Ectodermal cell (in vitro differentiated cells): ENCODE data around the gene ABI3BP.

ENCODE experiments used
- H3K27ac ChIP-seq: 2 replicates; pipeline ENCODE4 v1.7.0; 2013; ENCODE audit warnings: mild to moderate bottlenecking, low read depth, low read length; ENCODE audit not compliant: insufficient read depth, poor library complexity, severe bottlenecking
- H3K27me3 ChIP-seq: 2 replicates; pipeline ENCODE4 v1.7.0; 2013; ENCODE audit warnings: mild to moderate bottlenecking, low read length; ENCODE audit not compliant: insufficient read depth, control insufficient read depth, poor library complexity, severe bottlenecking
- H3K36me3 ChIP-seq: one replicate; pipeline ENCODE4 v1.7.0; 2013; ENCODE audit warnings: low read length; ENCODE audit not compliant: control insufficient read depth, insufficient read depth
- H3K4me1 ChIP-seq: one replicate; pipeline ENCODE4 v1.7.0; 2013; ENCODE audit warnings: low read length; ENCODE audit not compliant: control insufficient read depth, insufficient read depth
- H3K4me3 ChIP-seq: 2 replicates; pipeline ENCODE4 v1.7.0; 2013; ENCODE audit warnings: low read depth, low read length, control low read depth; ENCODE audit not compliant: insufficient read depth
- H3K9me3 ChIP-seq: 2 replicates; pipeline ENCODE4 v1.7.0; 2013; ENCODE audit warnings: mild to moderate bottlenecking, low read length, moderate library complexity; ENCODE audit not compliant: control insufficient read depth
- WGBS, 2 experiments: methylation state at CpG; one replicate each; pipeline ENCODE4 v1.1.7; 2013; ENCODE audit warnings: missing lambda C conversion rate in 2 of 2; 5-methylcytosine and 5-hydroxymethylcytosine counted together

The ABI3BP gene

DNA sequence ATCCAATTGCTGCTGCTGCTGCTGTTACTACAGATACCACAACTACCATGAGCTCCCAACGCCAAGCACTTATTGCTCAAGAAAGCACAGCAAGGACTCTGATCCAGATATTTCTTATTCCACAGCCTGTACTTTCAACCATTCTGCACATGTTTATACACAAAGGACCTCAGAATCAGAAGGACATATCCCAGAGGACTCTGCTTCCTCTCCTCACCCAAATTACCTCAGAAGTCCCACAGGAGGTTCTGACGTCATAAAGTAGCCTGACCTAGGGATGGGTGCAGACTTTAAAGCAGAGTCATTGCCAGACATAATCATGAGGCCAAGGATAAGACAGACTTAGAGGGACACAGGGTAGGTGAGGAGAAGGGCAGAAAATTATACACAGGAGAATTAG lies 115.9 kb downstream of the ABI3BP start:
- Histone ChIP-seq H3K4me3 (no peak overlapping the region), H3K27me3 (no peaks in the 10 kb centered on the region), H3K4me1 (no peaks in the 10 kb centered on the region), H3K36me3 (no peaks in the 10 kb centered on the region), H3K27ac (no peak overlapping the region), H3K9me3 (no peaks in the 10 kb centered on the region)
- WGBS, 2 experiments: 90 to 97% methylated on average over 2 of the region's 2 CpGs

DNA sequence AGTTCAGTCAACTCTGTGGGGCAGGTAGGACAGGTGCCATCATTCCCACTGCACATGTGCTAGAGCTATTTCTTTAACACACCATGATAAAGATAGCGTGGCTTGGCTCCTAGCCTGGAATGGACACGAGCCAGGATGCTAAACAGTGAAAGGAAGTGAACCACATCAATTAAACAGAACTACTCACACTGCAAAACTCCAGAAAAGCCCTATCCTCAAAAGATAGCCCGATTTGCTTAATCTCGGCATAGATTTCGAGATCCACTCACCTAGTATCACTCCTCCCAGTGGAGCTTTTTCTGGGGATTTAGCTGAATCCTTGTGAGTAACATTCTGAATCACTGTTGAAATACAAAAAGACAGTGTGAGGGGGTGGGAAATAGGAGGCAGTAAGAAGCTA lies 118.0 kb downstream of the ABI3BP start:
- WGBS, 2 experiments: 91 to 99% methylated on average over 5 of the region's 5 CpGs
- no peaks in the 10 kb centered on the region for H3K4me1 ChIP-seq
- H3K36me3 ChIP-seq: no peaks in the 10 kb centered on the region
- no peaks in the 10 kb centered on the region for H3K27me3 ChIP-seq
- H3K27ac ChIP-seq: no peak overlapping the region
- no peaks in the 10 kb centered on the region for H3K9me3 ChIP-seq
- no peak overlapping the region for H3K4me3 ChIP-seq

DNA sequence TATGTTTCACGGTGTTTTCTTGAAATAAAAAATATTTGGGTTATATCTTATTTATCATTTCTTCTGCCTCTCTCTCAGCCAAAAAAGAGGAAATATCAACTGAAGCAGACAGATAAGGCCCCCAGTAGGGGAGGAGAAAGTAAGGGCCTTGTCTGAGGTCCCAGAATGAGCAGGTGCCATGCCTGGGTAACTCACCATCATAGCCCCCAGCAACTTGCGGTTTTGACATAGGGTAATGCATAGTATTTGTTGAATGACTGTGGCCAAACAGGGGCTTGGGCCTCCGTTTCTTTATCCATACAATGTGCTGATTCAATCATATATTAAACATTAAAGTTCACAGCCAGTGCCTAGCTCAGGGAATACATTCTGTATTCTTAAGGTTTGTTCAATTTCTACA lies 119.6 kb downstream of the ABI3BP start:
- Histone ChIP-seq H3K4me1 (no peaks in the 10 kb centered on the region), H3K27me3 (no peaks in the 10 kb centered on the region), H3K9me3 (no peaks in the 10 kb centered on the region), H3K36me3 (no peaks in the 10 kb centered on the region), H3K4me3 (no peak overlapping the region), H3K27ac (no peak overlapping the region)
- 79 to 97% methylated on average over 2 to 3 of the region's 3 CpGs for WGBS, 2 experiments

DNA sequence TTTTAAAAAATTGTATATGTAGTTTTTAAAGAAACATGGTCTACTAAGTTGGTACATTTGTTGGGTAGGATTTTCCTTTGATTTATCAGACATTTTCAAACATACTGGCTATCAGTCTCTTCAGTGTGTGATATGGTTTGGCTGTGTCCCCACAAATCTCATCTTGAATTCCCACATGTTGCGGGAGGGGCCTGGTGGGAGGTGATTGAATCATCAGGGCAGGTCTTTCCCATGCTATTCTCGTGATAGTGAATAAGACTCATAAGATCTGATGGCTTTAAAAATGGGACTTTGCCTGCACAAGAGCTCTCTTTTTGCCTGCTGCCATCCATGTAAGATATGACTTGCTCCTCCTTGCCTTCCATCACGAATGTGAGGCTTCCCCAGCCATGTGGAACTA lies 121.9 kb downstream of the ABI3BP start:
- H3K27ac ChIP-seq: no peak overlapping the region
- no peaks in the 10 kb centered on the region for H3K4me1 ChIP-seq
- no peaks in the 10 kb centered on the region for H3K27me3 ChIP-seq
- 79 to 84% methylated on average over 3 of the region's 3 CpGs for WGBS, 2 experiments
- H3K9me3 ChIP-seq: no peaks in the 10 kb centered on the region
- no peaks in the 10 kb centered on the region for H3K36me3 ChIP-seq
- H3K4me3 ChIP-seq: no peak overlapping the region

DNA sequence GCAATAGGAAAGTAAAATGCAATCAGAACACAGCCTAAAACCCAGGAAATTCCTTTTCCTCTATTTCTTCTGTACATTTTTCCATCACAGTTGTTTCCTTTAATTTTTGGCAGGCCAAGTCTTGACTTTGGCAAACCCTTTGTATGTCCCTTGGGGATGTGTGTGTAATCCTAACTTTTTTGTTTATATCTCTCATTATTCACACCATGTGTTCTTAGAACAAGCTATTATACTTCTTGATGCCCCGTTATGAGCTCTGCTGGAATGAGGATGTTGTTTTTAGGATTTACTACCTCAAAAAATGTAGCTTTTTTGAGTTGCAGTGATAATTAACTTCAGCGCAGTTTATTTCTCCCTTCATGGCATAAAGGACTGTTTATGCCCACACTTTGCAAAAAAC lies 123.4 kb downstream of the ABI3BP start:
- H3K36me3 ChIP-seq: no peaks in the 10 kb centered on the region
- WGBS, 2 experiments: 97 to 100% methylated on average over 1 to 2 of the region's 2 CpGs
- no peak overlapping the region for H3K4me3 ChIP-seq
- no peak overlapping the region for H3K27ac ChIP-seq
- no peaks in the 10 kb centered on the region for H3K4me1 ChIP-seq
- no peaks in the 10 kb centered on the region for H3K9me3 ChIP-seq
- no peaks in the 10 kb centered on the region for H3K27me3 ChIP-seq

DNA sequence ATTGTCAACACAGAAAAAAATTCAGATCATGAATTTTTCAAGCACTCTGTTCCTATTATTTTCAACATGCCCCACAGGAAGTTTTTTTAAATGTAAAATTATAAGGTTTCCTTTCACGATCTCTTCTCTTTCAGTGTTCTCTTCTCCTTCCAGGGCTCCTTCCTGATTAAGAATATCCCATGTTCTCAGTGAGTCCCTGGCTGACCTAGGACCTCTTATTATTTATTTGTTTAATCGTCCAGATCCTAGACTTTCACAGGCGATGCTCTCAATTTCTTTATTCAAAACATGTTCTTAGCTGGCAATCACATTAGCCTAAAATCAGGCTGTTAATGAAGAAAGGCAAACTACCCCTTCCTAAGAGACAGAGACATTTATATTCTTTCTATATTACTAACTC lies 124.3 kb downstream of the ABI3BP start:
- H3K4me1 ChIP-seq: no peaks in the 10 kb centered on the region
- no peaks in the 10 kb centered on the region for H3K36me3 ChIP-seq
- H3K4me3 ChIP-seq: no peak overlapping the region
- no peaks in the 10 kb centered on the region for H3K9me3 ChIP-seq
- H3K27ac ChIP-seq: no peak overlapping the region
- 93 to 97% methylated on average over 3 of the region's 3 CpGs for WGBS, 2 experiments
- no peaks in the 10 kb centered on the region for H3K27me3 ChIP-seq

DNA sequence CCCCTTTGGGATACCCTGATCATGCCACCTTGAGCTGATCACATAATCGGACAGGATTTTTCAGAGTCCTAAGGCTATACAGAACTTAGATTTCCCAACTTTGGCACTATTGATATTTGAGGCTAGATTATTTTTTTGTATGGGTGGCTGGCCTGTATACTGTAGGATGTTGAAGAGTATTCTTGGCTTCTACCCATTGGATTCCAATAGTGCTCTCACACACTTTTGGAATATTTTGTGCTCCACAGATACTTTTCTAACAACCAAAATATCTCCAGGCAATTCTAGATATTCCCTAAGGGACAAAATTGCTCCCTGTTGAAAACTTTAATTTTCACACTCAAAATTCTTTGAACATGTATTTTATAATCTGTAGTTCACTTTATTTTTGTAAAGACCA lies 125.1 kb downstream of the ABI3BP start:
- Histone ChIP-seq H3K36me3 (no peaks in the 10 kb centered on the region), H3K27ac (no peak overlapping the region)
- 88 to 100% methylated on average over 1 of the region's 1 CpG for WGBS, 2 experiments

DNA sequence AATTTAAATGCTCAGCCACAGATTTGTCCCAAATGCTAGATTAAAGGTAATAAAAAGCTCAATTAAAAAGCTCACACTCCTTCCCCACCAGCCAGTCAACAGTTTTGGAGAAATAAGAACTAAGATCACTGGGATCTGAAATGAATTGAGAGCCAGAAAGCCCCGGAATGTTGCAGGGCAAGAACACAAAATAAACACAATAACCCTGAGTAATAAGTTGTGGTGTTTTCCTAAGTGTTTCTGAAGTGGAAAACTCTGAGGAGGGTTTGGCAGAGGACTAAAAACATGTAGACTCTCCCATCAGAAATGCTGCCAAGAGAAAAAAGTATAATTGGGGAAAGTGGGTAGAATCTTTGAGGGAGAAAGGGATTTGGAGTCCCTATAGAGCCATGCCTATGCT lies 127.8 kb downstream of the ABI3BP start:
- Histone ChIP-seq H3K4me3 (no peak overlapping the region), H3K27me3 (no peaks in the 10 kb centered on the region), H3K4me1 (no peaks in the 10 kb centered on the region), H3K27ac (no peak overlapping the region), H3K36me3 (no peaks in the 10 kb centered on the region), H3K9me3 (no peaks in the 10 kb centered on the region)
- WGBS, 2 experiments: 83% methylated on average over 1 of the region's 1 CpG; no CpG with 5 or more reads in 1 of the 2 experiments

More for the DNA sequence above, 125.1 kb downstream of the ABI3BP start:
- no peaks in the 10 kb centered on the region for H3K9me3 ChIP-seq
- no peak overlapping the region for H3K4me3 ChIP-seq
- no peaks in the 10 kb centered on the region for H3K27me3 ChIP-seq
- no peaks in the 10 kb centered on the region for H3K4me1 ChIP-seq

DNA sequence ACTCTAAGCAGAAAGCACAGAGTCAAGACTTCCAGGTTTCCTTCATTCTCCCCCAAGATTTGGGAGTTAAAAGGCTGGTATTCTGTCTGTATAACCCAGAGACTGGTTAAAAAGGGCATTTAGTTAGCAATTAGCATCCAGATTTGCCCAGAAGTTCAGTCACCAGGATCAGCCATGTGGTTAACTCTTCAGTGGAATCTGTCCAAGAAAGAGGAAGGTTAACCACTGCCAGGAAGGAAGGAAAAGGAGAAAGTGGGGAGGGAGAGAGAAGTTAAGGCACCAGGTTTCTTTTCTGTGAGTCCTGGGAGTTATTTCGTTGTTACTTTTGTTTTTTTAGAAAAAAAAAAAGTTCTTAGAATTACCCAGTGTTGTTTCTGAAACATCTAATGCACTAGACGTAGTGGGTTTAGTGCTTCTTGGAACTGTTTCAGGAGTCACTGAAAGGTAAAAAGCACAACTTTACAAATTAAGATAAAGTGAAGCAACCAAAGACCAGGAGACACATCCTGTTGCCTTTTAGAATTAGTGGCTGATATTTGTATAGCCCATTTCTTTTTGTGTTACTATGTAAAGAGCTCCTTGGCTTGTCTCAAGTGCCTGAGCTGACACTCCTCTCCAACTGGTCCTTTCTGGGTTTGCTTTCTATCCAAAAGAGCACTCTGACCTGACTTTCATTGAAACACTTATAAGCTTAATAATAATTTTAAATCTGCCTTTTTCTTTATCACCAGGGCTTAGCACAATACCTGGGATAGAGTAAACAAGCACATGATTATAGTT lies 128.6 kb downstream of the ABI3BP start:
- Histone ChIP-seq H3K27me3 (no peaks in the 10 kb centered on the region), H3K4me3 (no peak overlapping the region), H3K36me3 (no peaks in the 10 kb centered on the region), H3K9me3 (no peaks in the 10 kb centered on the region), H3K4me1 (no peaks in the 10 kb centered on the region), H3K27ac (no peak overlapping the region)
- 93 to 95% methylated on average over 2 of the region's 2 CpGs for WGBS, 2 experiments

DNA sequence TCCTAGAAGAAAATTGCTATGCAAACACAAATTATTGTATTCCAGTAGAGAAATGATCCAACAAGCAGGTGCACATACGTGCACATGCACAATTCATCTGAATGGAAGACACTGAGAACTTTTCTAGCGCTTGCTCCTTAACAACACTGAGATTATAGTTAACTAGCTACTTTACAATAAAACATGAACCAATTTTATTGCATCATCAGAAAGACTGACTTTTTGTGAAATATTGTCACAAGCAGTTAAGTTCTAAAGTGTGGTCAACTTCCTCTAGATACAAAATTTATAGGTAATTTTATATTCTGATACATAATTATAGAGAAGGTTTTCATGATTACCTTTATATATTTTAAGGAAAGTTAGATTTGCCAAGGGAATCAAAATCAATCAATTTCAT lies 135.4 kb downstream of the ABI3BP start:
- 87 to 89% methylated on average over 2 of the region's 2 CpGs for WGBS, 2 experiments
- Histone ChIP-seq H3K4me3 (no peak overlapping the region), H3K4me1 (no peaks in the 10 kb centered on the region), H3K36me3 (no peaks in the 10 kb centered on the region), H3K9me3 (no peaks in the 10 kb centered on the region), H3K27me3 (no peaks in the 10 kb centered on the region), H3K27ac (no peak overlapping the region)
